Measurements from ENCODE around the gene MED25.

DNA sequence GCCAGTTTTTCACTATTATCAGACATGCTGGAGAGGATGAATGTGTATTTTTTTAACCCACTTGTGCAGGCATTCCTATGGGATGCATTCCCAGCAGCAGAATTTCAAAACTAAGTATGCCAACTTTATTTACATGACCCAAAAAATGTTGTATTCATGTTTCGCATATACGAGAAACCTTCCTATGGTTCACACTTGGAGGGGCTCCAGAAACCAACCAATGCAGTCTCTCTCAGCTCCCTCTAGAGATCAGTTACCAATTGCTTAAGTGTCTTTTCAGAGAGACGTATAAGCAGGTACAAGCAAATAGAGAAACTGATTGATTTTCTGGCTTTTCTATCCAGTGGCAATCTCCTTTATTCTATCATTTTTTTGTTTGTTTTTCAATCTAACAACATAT is 27.3 kb downstream of the MED25 start:
- TF ChIP-seq, protein P1, sequence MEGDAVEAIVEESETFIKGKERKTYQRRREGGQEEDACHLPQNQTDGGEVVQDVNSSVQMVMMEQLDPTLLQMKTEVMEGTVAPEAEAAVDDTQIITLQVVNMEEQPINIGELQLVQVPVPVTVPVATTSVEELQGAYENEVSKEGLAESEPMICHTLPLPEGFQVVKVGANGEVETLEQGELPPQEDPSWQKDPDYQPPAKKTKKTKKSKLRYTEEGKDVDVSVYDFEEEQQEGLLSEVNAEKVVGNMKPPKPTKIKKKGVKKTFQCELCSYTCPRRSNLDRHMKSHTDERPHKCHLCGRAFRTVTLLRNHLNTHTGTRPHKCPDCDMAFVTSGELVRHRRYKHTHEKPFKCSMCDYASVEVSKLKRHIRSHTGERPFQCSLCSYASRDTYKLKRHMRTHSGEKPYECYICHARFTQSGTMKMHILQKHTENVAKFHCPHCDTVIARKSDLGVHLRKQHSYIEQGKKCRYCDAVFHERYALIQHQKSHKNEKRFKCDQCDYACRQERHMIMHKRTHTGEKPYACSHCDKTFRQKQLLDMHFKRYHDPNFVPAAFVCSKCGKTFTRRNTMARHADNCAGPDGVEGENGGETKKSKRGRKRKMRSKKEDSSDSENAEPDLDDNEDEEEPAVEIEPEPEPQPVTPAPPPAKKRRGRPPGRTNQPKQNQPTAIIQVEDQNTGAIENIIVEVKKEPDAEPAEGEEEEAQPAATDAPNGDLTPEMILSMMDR (conservative IDR thresholded peaks at IDR 0.05; ENCODE audit: low read depth, low read length) = no peak
- TF ChIP-seq EZH2phosphoT487 (IDR thresholded peaks at IDR 0.05; ENCODE audit: borderline replicate concordance, low read length) = no peak
